GM12878 (cell line): Measurements from ENCODE around the gene FUS.

Source experiments
- CTCF ChIP-seq, 3 experiments: IDR thresholded peaks in 2 of 3; conservative IDR thresholded peaks in 1 of 3; 2 replicates each; pipeline ENCODE4 v1.5.1; 2011; ENCODE audit warnings: low read depth in 3 of 3, low read length in 3 of 3, mild to moderate bottlenecking in 3 of 3, control low read depth in 2 of 3, moderate library complexity in 2 of 3, inconsistent platforms in 1 of 3, mixed read lengths in 1 of 3; ENCODE audit not compliant: control insufficient read depth in 2 of 3, insufficient read depth in 1 of 3; ENCODE audit errors: extremely low read depth in 1 of 3
- DPF2 ChIP-seq: fragments of 450-650 bp; IDR thresholded peaks from 2 replicates; pipeline ENCODE4 v1.6.1; 2017; ENCODE audit warnings: mild to moderate bottlenecking
- YY1 ChIP-seq: IDR thresholded peaks from 2 replicates; pipeline ENCODE4 v1.6.1; 2011; ENCODE audit warnings: low read depth, mild to moderate bottlenecking, low read length

- TF ChIP-seq DPF2 (no peak), CTCF (IDR thresholded peaks at IDR 0.05 in 2 of 3, conservative IDR thresholded peaks at IDR 0.05 in 1 of 3; ENCODE audit: control insufficient read depth in 2 of 3, extremely low read depth in 1 of 3, insufficient read depth in 1 of 3, low read depth in 3 of 3, low read length in 3 of 3) (no peak), YY1 (no peak)
These were observed 36.8 kb upstream of the FUS start for GRCh38 chr16:31143011-31143693.
